Superior temporal gyrus (tissue), 1 donor: ENCODE data around the gene SNED1.

Source experiments
- DNase-seq: peaks from one replicate; pipeline ENCODE4 v3.0.0-alpha.2; 2016; ENCODE audit errors: extremely low spot score

Gene SNED1

GRCh38 chr2:240960309-240960970 is 38.0 kb upstream of the SNED1 start:
- DNase-seq, result no peak

- no peak for DNase-seq
These were observed 37.2 kb upstream of the SNED1 start for GRCh38 chr2:240960971-240961876.

- no peak for DNase-seq
These were observed 36.5 kb upstream of the SNED1 start for GRCh38 chr2:240961910-240962299.

GRCh38 chr2:240962300-240963064 is 35.9 kb upstream of the SNED1 start:
- no peak for DNase-seq

GRCh38 chr2:240963065-240963867 is 35.2 kb upstream of the SNED1 start:
- DNase-seq, result no peak

GRCh38 chr2:240963868-240964703 is 34.3 kb upstream of the SNED1 start:
- no peak for DNase-seq

GRCh38 chr2:240964704-240965295 is 33.6 kb upstream of the SNED1 start:
- DNase-seq, result no peak

GRCh38 chr2:240965296-240965904 is 33.0 kb upstream of the SNED1 start:
- no peak for DNase-seq

GRCh38 chr2:240965905-240966456 is 32.4 kb upstream of the SNED1 start:
- no peak for DNase-seq

GRCh38 chr2:240966457-240966905 is 31.9 kb upstream of the SNED1 start:
- no peak for DNase-seq

- DNase-seq, result no peak
These were observed 31.3 kb upstream of the SNED1 start for GRCh38 chr2:240966906-240967680.

GRCh38 chr2:240967681-240968621 is 30.5 kb upstream of the SNED1 start:
- DNase-seq, result no peak

GRCh38 chr2:240968731-240969624 is 29.4 kb upstream of the SNED1 start:
- DNase-seq, result no peak

- DNase-seq, result no peak
These were observed 28.3 kb upstream of the SNED1 start for GRCh38 chr2:240970104-240970503.

GRCh38 chr2:240970816-240971215 is 27.6 kb upstream of the SNED1 start:
- no peak for DNase-seq

GRCh38 chr2:240972201-240972600 is 26.2 kb upstream of the SNED1 start:
- no peak for DNase-seq
